Measurements from ENCODE around the gene ANTXR2. TPM values are rescaled to one million over a fixed set of nuclear protein-coding genes. Genes with fewer than 3 reads are reported as not detected.

The ANTXR2 gene
- total and polyA plus RNA-seq, 2 of the 13 experiments (the other 11 are each of a cell fraction or from before 2014, with no cell fraction given) = 4.6 to 14.5 TPM

DNA sequence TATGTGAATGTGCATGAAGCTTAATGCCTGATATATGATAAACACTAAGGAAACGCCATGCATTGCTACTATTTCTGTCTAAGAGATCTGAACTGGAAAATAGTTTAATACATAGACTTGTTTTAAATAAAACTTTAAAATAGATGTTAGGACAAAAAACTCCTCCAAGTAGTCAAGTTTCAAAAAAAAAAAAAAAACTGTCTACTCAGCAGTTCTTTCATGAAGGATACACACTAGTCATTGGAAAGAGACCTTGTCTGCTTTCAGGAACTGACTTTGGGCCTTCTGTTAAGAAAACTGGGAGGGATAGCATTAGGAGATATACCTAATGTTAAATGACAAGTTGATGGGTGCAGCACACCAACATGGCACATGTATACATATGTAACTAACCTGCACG is 138.4 kb downstream of the ANTXR2 start (continued):
- TF ChIP-seq, protein P1, sequence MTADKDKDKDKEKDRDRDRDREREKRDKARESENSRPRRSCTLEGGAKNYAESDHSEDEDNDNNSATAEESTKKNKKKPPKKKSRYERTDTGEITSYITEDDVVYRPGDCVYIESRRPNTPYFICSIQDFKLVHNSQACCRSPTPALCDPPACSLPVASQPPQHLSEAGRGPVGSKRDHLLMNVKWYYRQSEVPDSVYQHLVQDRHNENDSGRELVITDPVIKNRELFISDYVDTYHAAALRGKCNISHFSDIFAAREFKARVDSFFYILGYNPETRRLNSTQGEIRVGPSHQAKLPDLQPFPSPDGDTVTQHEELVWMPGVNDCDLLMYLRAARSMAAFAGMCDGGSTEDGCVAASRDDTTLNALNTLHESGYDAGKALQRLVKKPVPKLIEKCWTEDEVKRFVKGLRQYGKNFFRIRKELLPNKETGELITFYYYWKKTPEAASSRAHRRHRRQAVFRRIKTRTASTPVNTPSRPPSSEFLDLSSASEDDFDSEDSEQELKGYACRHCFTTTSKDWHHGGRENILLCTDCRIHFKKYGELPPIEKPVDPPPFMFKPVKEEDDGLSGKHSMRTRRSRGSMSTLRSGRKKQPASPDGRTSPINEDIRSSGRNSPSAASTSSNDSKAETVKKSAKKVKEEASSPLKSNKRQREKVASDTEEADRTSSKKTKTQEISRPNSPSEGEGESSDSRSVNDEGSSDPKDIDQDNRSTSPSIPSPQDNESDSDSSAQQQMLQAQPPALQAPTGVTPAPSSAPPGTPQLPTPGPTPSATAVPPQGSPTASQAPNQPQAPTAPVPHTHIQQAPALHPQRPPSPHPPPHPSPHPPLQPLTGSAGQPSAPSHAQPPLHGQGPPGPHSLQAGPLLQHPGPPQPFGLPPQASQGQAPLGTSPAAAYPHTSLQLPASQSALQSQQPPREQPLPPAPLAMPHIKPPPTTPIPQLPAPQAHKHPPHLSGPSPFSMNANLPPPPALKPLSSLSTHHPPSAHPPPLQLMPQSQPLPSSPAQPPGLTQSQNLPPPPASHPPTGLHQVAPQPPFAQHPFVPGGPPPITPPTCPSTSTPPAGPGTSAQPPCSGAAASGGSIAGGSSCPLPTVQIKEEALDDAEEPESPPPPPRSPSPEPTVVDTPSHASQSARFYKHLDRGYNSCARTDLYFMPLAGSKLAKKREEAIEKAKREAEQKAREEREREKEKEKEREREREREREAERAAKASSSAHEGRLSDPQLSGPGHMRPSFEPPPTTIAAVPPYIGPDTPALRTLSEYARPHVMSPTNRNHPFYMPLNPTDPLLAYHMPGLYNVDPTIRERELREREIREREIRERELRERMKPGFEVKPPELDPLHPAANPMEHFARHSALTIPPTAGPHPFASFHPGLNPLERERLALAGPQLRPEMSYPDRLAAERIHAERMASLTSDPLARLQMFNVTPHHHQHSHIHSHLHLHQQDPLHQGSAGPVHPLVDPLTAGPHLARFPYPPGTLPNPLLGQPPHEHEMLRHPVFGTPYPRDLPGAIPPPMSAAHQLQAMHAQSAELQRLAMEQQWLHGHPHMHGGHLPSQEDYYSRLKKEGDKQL (CRISPR knock-in tag; IDR thresholded peaks at IDR 0.05; ENCODE audit: low read depth) = no peak
- TF ChIP-seq SMAD1 (CRISPR knock-in tag; IDR thresholded peaks at IDR 0.05; ENCODE audit: borderline replicate concordance, low read depth) = no peak
- no peak for TF ChIP-seq ZNF143 (CRISPR knock-in tag; IDR thresholded peaks at IDR 0.05)
- no peak for TF ChIP-seq RARG (CRISPR knock-in tag; IDR thresholded peaks at IDR 0.05; ENCODE audit: low read depth)
- TF ChIP-seq HMG20B (CRISPR knock-in tag; conservative IDR thresholded peaks at IDR 0.05) = no peak
- no peak for TF ChIP-seq STAT5B (CRISPR knock-in tag; IDR thresholded peaks at IDR 0.05)
- TF ChIP-seq, protein P2, sequence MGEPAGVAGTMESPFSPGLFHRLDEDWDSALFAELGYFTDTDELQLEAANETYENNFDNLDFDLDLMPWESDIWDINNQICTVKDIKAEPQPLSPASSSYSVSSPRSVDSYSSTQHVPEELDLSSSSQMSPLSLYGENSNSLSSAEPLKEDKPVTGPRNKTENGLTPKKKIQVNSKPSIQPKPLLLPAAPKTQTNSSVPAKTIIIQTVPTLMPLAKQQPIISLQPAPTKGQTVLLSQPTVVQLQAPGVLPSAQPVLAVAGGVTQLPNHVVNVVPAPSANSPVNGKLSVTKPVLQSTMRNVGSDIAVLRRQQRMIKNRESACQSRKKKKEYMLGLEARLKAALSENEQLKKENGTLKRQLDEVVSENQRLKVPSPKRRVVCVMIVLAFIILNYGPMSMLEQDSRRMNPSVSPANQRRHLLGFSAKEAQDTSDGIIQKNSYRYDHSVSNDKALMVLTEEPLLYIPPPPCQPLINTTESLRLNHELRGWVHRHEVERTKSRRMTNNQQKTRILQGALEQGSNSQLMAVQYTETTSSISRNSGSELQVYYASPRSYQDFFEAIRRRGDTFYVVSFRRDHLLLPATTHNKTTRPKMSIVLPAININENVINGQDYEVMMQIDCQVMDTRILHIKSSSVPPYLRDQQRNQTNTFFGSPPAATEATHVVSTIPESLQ (CRISPR knock-in tag; conservative IDR thresholded peaks at IDR 0.05) = no peak
- TF ChIP-seq CC2D1A (CRISPR knock-in tag; IDR thresholded peaks at IDR 0.05) = no peak
- TF ChIP-seq ELF3 (CRISPR knock-in tag; IDR thresholded peaks at IDR 0.05) = no peak
- TF ChIP-seq MAFF (IDR thresholded peaks at IDR 0.05; ENCODE audit: low read depth, low read length) = peak; percentile 98
- TF ChIP-seq, protein P3, sequence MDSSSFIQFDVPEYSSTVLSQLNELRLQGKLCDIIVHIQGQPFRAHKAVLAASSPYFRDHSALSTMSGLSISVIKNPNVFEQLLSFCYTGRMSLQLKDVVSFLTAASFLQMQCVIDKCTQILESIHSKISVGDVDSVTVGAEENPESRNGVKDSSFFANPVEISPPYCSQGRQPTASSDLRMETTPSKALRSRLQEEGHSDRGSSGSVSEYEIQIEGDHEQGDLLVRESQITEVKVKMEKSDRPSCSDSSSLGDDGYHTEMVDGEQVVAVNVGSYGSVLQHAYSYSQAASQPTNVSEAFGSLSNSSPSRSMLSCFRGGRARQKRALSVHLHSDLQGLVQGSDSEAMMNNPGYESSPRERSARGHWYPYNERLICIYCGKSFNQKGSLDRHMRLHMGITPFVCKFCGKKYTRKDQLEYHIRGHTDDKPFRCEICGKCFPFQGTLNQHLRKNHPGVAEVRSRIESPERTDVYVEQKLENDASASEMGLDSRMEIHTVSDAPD (CRISPR knock-in tag; IDR thresholded peaks at IDR 0.05) = no peak
- TF ChIP-seq TEAD3 (CRISPR knock-in tag; optimal IDR thresholded peaks at IDR 0.05; ENCODE audit: borderline replicate concordance) = no peak

Data from HepG2 (cell line).